Measurements from ENCODE around the gene METRN.
"Not testable (repeated sequence)": the region's sequence is repeated elsewhere in the genome, so short reads cannot be mapped to it uniquely, and the experiment has no call there.

The METRN gene

DNA sequence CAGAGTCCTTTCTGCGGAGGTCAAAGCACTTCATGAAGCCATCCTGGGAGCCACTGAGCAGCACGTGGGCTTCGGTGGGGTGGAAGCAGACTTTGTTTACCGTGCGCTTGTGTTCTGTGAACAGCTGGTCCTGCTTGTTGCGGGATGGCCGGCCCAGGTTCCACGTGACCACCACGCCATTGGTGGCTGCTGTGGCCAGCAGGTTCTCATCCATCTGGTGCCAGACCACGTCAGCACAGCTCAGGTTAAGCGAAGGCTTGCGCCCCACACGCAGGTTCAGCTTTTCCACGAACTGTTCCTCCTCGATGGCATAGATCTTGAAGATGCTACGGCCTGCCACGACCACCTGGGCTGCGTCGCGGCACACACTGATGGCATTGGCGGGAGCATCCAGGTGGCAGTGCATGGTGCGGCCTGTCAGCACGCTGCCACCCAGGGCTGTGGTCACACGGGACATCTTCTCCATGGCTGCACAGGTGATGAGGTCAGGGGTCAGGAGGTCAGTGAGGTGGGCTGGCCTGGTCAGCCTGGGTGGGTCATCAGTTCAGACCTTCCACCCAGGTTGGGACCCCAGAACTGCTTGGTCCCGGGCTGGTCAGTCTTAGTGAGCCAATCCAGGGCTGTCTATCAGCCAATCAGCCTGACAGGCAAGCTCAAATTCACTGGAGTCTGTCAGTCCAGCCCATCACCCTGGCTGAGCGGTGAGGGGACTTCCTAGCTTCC lies 25.6 kb upstream of the METRN start:
- Histone ChIP-seq H3K9me2 (replicated peaks; ENCODE audit: insufficient read depth, low read length) (no peaks in the 10 kb centered on the region), H3K4me1 (ENCODE audit: low read length) (peaks cover 5% of the 10 kb centered on the region), H4K20me1 (ENCODE audit: insufficient read depth, low read length) (no peaks in the 10 kb centered on the region), H3F3A (ENCODE audit: insufficient read depth, low read length) (no peaks in the 10 kb centered on the region), H3K4me2 (ENCODE audit: low read depth, low read length) (peak overlapping the region; percentile 96), H3K79me2 (ENCODE audit: low read length) (peaks cover 14% of the 10 kb centered on the region), H3K36me3 (replicated peaks; ENCODE audit: insufficient read depth, low read length) (no peaks in the 10 kb centered on the region), H3K27me3 (replicated peaks; ENCODE audit: insufficient read depth, low read length) (peaks cover 32% of the 10 kb centered on the region), H2AFZ (ENCODE audit: low read length) (peak overlapping the region; percentile 70), H3K9me3 (replicated peaks; ENCODE audit: insufficient read depth, low read length) (no peaks in the 10 kb centered on the region), H3K4me3 (ENCODE audit: low read length) (peak overlapping the region; percentile 95), H3K27ac (ENCODE audit: low read length) (peak overlapping the region; percentile 22; the same call in 1 of the 2 replicates), H3K9ac (ENCODE audit: low read length) (peak overlapping the region; percentile 88)
- no peak for DNase-seq
- TF ChIP-seq EZH2phosphoT487 (IDR thresholded peaks at IDR 0.05; ENCODE audit: low read length): no peak
- TF ChIP-seq EZH2 (optimal IDR thresholded peaks at IDR 0.05; ENCODE audit: low read depth, low read length): no peak
- TF ChIP-seq, protein P1, sequence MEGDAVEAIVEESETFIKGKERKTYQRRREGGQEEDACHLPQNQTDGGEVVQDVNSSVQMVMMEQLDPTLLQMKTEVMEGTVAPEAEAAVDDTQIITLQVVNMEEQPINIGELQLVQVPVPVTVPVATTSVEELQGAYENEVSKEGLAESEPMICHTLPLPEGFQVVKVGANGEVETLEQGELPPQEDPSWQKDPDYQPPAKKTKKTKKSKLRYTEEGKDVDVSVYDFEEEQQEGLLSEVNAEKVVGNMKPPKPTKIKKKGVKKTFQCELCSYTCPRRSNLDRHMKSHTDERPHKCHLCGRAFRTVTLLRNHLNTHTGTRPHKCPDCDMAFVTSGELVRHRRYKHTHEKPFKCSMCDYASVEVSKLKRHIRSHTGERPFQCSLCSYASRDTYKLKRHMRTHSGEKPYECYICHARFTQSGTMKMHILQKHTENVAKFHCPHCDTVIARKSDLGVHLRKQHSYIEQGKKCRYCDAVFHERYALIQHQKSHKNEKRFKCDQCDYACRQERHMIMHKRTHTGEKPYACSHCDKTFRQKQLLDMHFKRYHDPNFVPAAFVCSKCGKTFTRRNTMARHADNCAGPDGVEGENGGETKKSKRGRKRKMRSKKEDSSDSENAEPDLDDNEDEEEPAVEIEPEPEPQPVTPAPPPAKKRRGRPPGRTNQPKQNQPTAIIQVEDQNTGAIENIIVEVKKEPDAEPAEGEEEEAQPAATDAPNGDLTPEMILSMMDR (IDR thresholded peaks at IDR 0.05; ENCODE audit: low read length): no peak

DNA sequence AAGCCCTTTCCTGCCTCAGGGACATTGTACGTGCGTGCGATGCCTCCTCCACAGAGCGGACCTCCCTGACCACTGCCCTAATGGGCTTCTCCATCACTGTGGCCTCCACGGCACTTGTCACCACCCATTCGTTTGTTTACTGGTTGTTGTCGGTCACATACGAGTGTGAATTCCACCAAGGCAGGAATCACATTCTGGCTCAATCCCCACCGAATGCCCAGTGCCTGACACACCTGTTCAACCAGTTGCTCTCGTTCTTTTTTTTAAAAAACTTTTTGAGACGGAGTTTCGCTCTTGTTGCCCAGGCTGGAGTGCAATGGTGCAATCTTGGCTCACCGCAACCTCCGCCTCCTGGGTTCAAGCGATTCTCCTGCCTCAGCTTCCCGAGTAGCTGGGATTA lies 23.7 kb upstream of the METRN start:
- not testable (repeated sequence) for H3K9ac ChIP-seq (ENCODE audit: low read length); H3K4me3 ChIP-seq (ENCODE audit: low read length); H3F3A ChIP-seq (ENCODE audit: insufficient read depth, low read length); H2AFZ ChIP-seq (ENCODE audit: low read length); H3K4me2 ChIP-seq (ENCODE audit: low read depth, low read length); DNase-seq; H3K9me2 ChIP-seq (replicated peaks; ENCODE audit: insufficient read depth, low read length); H3K27ac ChIP-seq (ENCODE audit: low read length); H3K4me1 ChIP-seq (ENCODE audit: low read length); H4K20me1 ChIP-seq (ENCODE audit: insufficient read depth, low read length); H3K9me3 ChIP-seq (replicated peaks; ENCODE audit: insufficient read depth, low read length); H3K36me3 ChIP-seq (replicated peaks; ENCODE audit: insufficient read depth, low read length)
- Histone ChIP-seq H3K27me3 (replicated peaks; ENCODE audit: insufficient read depth, low read length) (peaks cover 48% of the 10 kb centered on the region), H3K79me2 (ENCODE audit: low read length) (peaks cover 14% of the 10 kb centered on the region)

GRCh38 chr16:692356-693108 lies 22.4 kb upstream of the METRN start:
- H3F3A ChIP-seq (ENCODE audit: insufficient read depth, low read length): no peaks in the 10 kb centered on the region
- DNase-seq: no peak
- TF ChIP-seq, protein P1 (IDR thresholded peaks at IDR 0.05; ENCODE audit: low read length): no peak
- TF ChIP-seq EZH2 (optimal IDR thresholded peaks at IDR 0.05; ENCODE audit: low read depth, low read length) (no peak), EZH2phosphoT487 (IDR thresholded peaks at IDR 0.05; ENCODE audit: low read length) (no peak)
- peaks cover 5% of the 10 kb centered on the region for H3K4me1 ChIP-seq (ENCODE audit: low read length)
- no peaks in the 10 kb centered on the region for H3K36me3 ChIP-seq (replicated peaks; ENCODE audit: insufficient read depth, low read length)
- H3K4me2 ChIP-seq (ENCODE audit: low read depth, low read length): no peak overlapping the region
- H3K9me3 ChIP-seq (replicated peaks; ENCODE audit: insufficient read depth, low read length): no peaks in the 10 kb centered on the region
- peaks cover 14% of the 10 kb centered on the region for H3K79me2 ChIP-seq (ENCODE audit: low read length)
- H3K9ac ChIP-seq (ENCODE audit: low read length): no peak overlapping the region
- H3K27me3 ChIP-seq (replicated peaks; ENCODE audit: insufficient read depth, low read length): peaks cover 54% of the 10 kb centered on the region
- no peaks in the 10 kb centered on the region for H3K9me2 ChIP-seq (replicated peaks; ENCODE audit: insufficient read depth, low read length)
- H4K20me1 ChIP-seq (ENCODE audit: insufficient read depth, low read length): no peaks in the 10 kb centered on the region
- H3K27ac ChIP-seq (ENCODE audit: low read length): no peak overlapping the region
- H3K4me3 ChIP-seq (ENCODE audit: low read length): no peak overlapping the region
- H2AFZ ChIP-seq (ENCODE audit: low read length): no peak overlapping the region

DNA sequence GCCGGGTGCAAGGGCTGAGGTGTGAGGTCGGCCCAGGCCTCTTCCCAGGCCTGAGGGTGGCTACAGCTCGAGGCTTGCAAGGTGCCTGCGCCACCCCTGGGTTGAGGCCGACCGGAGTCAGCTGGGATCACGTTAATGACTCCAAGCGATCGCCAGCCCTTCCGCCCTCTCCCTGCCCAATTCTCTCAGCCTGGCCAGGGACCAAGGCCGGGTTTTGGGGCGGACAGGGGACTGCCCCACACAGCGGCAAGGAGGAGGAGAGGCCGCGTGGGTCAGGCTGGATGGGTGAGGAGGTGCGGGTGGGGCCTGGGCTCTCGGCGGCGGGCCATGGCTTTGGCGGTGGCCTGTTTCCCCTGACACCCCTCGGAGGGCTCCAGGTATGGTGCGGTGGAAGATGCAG lies 21.6 kb upstream of the METRN start:
- TF ChIP-seq EZH2 (optimal IDR thresholded peaks at IDR 0.05; ENCODE audit: low read depth, low read length) (no peak), EZH2phosphoT487 (IDR thresholded peaks at IDR 0.05; ENCODE audit: low read length) (no peak)
- TF ChIP-seq, protein P1 (IDR thresholded peaks at IDR 0.05; ENCODE audit: low read length): no peak
- Histone ChIP-seq H3K4me3 (ENCODE audit: low read length) (no peak overlapping the region), H3K9me3 (replicated peaks; ENCODE audit: insufficient read depth, low read length) (no peaks in the 10 kb centered on the region), H3K36me3 (replicated peaks; ENCODE audit: insufficient read depth, low read length) (no peaks in the 10 kb centered on the region), H3K9ac (ENCODE audit: low read length) (no peak overlapping the region), H2AFZ (ENCODE audit: low read length) (no peak overlapping the region), H3K4me1 (ENCODE audit: low read length) (peaks cover 5% of the 10 kb centered on the region), H3K79me2 (ENCODE audit: low read length) (peaks cover 14% of the 10 kb centered on the region), H3K27me3 (replicated peaks; ENCODE audit: insufficient read depth, low read length) (peaks cover 62% of the 10 kb centered on the region), H3F3A (ENCODE audit: insufficient read depth, low read length) (no peaks in the 10 kb centered on the region), H3K9me2 (replicated peaks; ENCODE audit: insufficient read depth, low read length) (no peaks in the 10 kb centered on the region), H3K4me2 (ENCODE audit: low read depth, low read length) (no peak overlapping the region), H4K20me1 (ENCODE audit: insufficient read depth, low read length) (no peaks in the 10 kb centered on the region), H3K27ac (ENCODE audit: low read length) (no peak overlapping the region)
- DNase-seq: no peak

Data from MM.1S (cell line).